ENCODE measurements around the gene HOXB6.

Gene HOXB6

GRCh38 chr17:48549914-48550501 is 54.8 kb downstream of the HOXB6 start:
- TF ChIP-seq CTCF (IDR thresholded peaks at IDR 0.05) = no peak
- H3K9me3 ChIP-seq = no peaks in the 10 kb centered on the region
- no peaks in the 10 kb centered on the region for H3K27me3 ChIP-seq
- no peak overlapping the region for H3K4me3 ChIP-seq
- intact Hi-C loops (cut with DNase I; ENCODE audit: low total_unique reads) = no loop called here
- H3K27ac ChIP-seq = no peak overlapping the region
- peaks cover 0 to 48% (median 20%) of the 10 kb centered on the region in 4 donors for H3K4me1 ChIP-seq
- no peak for DNase-seq
- no peaks in the 10 kb centered on the region for H3K36me3 ChIP-seq

GRCh38 chr17:48549281-48549630 is 55.5 kb downstream of the HOXB6 start:
- H3K4me1 ChIP-seq = peaks cover 0 to 41% (median 25%) of the 10 kb centered on the region in 4 donors
- intact Hi-C loops (cut with DNase I; ENCODE audit: low total_unique reads) = no loop called here
- H3K27ac ChIP-seq = no peak overlapping the region
- H3K27me3 ChIP-seq = no peaks in the 10 kb centered on the region
- no peak for TF ChIP-seq CTCF (IDR thresholded peaks at IDR 0.05)
- no peaks in the 10 kb centered on the region for H3K9me3 ChIP-seq
- H3K4me3 ChIP-seq = no peak overlapping the region
- H3K36me3 ChIP-seq = no peaks in the 10 kb centered on the region
- no peak for DNase-seq

- H3K9me3 ChIP-seq = no peaks in the 10 kb centered on the region
- DNase-seq = no peak
- peak overlapping the region in 1 of 2 donors; percentile 95 for H3K27ac ChIP-seq
- intact Hi-C loops (cut with DNase I; ENCODE audit: low total_unique reads) = no loop called here
- H3K27me3 ChIP-seq = no peaks in the 10 kb centered on the region
- H3K4me1 ChIP-seq = peaks cover 0 to 37% (median 26%) of the 10 kb centered on the region in 4 donors
- peak overlapping the region in 1 of 2 donors; percentile 49 for H3K4me3 ChIP-seq
- no peaks in the 10 kb centered on the region for H3K36me3 ChIP-seq
- TF ChIP-seq CTCF (IDR thresholded peaks at IDR 0.05) = no peak
Measured at GRCh38 chr17:48548523-48549280, 56.1 kb downstream of the HOXB6 start.

- Histone ChIP-seq H3K27me3 (peaks cover 0 to 5% of the 10 kb centered on the region in 2 donors), H3K4me1 (peaks cover 0 to 36% (median 28%) of the 10 kb centered on the region in 4 donors), H3K9me3 (no peaks in the 10 kb centered on the region), H3K36me3 (no peaks in the 10 kb centered on the region), H3K27ac (peak overlapping the region in 1 of 2 donors; percentile 95), H3K4me3 (peak overlapping the region; percentile 30 to 49)
- TF ChIP-seq CTCF (IDR thresholded peaks at IDR 0.05) = no peak
- intact Hi-C loops (cut with DNase I; ENCODE audit: low total_unique reads) = no loop called here
- DNase-seq = no peak
Measured at GRCh38 chr17:48547808-48548522, 56.8 kb downstream of the HOXB6 start.

- H3K27ac ChIP-seq = peak overlapping the region; percentile 41 to 95
- TF ChIP-seq CTCF (IDR thresholded peaks at IDR 0.05) = no peak
- H3K4me1 ChIP-seq = peaks cover 0 to 40% (median 26%) of the 10 kb centered on the region in 4 donors
Measured at GRCh38 chr17:48546924-48547807, 57.6 kb downstream of the HOXB6 start.

More at GRCh38 chr17:48546924-48547807, 57.6 kb downstream of the HOXB6 start:
- H3K36me3 ChIP-seq = no peaks in the 10 kb centered on the region
- intact Hi-C loops (cut with DNase I; ENCODE audit: low total_unique reads) = no loop called here
- H3K9me3 ChIP-seq = no peaks in the 10 kb centered on the region
- no peak for DNase-seq
- peak overlapping the region; percentile 30 to 49 for H3K4me3 ChIP-seq
- H3K27me3 ChIP-seq = peaks cover 0 to 5% of the 10 kb centered on the region in 2 donors
